ENCODE results near the gene EFS.
"Not testable (repeated sequence)": the region's sequence is repeated elsewhere in the genome, so short reads cannot be mapped to it uniquely, and the experiment has no call there.

The EFS gene, protein sequence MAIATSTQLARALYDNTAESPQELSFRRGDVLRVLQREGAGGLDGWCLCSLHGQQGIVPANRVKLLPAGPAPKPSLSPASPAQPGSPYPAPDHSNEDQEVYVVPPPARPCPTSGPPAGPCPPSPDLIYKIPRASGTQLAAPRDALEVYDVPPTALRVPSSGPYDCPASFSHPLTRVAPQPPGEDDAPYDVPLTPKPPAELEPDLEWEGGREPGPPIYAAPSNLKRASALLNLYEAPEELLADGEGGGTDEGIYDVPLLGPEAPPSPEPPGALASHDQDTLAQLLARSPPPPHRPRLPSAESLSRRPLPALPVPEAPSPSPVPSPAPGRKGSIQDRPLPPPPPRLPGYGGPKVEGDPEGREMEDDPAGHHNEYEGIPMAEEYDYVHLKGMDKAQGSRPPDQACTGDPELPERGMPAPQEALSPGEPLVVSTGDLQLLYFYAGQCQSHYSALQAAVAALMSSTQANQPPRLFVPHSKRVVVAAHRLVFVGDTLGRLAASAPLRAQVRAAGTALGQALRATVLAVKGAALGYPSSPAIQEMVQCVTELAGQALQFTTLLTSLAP

DNA sequence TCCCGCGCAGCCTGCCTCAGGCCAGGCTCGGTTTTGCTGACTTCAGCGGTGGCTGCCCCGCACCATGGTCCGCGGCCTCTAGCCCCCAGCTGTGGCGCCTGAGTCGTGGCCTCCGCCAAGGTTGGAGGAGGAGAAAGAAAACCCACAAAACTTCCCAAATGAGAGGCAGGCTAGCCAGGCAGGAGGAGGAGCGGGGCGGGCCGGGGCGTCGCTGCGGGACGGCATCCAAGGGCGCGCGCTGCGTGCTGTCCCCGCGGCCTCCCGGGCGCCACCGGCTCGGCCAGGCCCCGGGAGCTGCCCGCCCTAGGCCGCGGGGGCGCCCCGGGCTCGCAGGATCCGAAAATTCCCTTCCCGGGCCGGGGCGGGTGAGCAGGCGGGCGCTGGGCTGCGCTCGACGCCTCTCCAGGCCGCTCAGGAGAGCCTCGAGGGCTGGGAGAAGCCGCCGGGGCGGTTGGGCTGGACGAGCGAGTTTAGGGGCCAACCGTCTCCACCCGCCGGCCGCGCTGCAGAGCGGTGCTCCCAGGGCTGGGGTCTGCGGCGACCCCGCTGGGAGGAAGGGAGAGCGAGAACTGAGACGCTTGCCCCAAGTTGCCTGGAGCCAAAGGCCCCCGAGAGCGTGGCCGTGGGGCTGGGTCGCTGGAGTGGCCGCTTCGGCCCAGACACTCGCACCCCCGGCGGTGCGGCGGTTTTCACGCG is at the start of gene EFS:
EFS (minus strand) TSS at position 137 of the 696 bp plus-strand sequence. CDS start 147 bp downstream, outside the sequence.
- no peak for DNase-seq

GRCh38 chr14:23414254-23414653 is 49.3 kb upstream of the EFS start:
- no peak for DNase-seq

GRCh38 chr14:23413681-23414080 is 48.7 kb upstream of the EFS start:
- no peak for DNase-seq

DNA sequence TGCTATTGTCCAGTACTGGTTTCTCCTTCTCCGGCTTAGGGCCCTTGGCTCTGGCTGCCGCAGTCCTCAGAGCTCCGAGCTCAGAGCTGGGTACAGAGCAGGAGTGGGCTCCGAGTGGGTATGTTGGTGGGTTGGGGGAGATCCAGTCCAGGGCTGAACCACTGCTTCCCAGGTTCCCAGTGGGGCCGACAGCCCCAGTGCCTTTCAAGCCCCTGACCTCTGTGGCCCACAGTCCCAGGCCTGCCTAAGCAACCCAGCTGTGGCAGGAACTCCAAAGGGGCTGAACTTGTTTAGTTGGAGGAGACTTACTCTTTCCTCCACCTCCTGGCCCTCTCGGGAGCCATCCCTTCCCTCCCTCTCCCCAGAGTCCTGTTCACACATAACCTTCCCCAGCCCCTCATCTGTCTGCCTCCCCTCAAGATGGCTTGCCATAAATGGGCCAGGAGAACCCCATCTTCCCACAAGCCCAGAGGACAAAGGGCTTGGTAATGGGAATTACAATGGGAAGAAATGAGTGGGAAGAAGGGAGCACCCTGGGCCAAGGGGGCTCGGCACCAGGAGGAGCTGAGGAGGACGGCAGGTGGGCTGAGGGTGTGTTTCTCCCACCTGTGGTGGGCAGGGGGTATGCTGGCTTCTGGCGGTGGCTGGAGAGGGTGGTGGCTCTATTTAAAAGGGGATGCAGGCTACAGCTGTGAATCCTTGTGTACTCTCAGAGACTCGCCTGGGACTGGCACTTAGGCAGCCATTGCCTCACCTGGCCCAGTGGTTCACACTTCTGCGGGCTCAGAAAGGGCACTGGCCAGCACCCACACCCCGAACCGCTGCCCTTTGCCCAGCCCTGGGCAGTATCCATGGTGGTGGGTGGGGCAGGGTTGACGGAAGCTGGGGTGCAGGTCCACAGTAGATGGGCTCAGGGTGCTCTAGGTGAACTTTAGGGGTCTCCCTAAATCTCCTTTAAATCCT is 46.9 kb upstream of the EFS start:
- DNase-seq = no peak

DNA sequence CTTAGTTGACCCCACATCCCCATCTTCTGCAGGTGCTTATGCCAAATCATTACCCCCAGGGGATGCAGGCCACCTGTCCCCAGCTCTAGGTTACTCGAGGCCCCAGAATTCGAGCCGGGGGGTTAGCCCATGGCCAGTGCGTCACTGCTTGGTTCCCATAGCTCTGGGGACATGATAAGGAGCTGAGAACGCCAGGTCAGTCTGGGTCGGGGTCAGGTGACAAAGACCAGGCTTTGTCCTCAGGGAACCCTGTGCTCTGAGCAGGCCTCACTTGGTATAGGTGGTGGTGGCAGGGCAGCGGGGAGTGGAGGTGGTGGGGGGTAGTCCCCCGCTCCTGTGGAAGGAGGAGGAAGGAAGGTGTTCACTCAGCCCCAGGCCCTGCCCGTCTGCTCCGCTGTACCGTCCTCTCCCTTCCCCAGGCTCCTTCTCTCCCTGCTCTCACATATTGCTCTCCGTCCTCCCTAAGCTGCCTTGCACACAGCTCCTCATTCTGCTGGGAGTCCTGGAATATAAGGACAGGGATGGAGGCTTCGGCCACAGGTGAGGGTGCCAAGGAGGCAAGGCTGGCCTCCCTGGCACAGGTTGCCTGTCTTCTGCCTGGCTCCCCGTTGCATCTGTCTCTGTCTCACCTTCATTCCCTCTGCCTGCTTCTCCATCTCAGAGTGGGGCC is 45.1 kb upstream of the EFS start:
- DNase-seq = no peak

DNA sequence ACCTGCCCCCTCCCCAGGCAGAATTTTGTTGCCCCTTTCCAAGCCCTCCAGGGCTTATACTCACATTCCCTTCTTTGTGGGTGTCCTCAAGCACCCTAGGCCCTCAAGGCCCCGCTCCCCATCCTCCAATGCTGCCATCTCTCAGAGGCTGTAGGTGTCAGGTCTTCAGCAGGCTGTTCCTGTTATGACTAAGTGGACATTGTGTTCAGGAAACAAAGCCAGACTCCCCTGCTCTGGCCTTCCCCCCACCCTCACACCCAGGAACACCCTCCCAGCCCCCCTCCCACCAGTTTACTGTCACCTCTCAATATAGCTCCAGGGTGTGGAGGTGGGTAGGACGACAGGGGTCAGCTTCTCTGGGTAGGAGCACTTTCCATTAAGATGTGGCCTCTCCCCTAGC is 44.5 kb upstream of the EFS start:
- no peak for DNase-seq

DNA sequence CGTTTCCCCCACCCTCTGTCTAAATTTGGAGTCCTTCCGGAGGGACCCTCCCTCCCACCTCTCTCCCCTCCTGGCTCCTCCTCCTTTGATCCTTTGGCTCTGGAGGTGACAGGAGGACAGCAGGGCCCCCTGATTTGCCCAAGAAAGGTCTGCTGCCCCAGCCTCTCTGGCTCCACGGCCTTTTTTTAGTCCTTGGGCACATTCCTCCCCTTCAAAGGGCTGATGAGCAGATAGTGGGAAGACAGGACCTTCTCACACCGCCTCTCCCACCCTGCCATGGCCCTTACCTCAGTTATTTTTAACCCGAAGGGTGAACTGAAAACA is 43.3 kb upstream of the EFS start:
- DNase-seq = no peak

- DNase-seq = no peak
Observed at GRCh38 chr14:23407516-23408306, 42.7 kb upstream of the EFS start, which contains the start of gene MYH6. Gene MYH6, minus strand, starts transcription at chr14:23408273. Its CDS starts 1,050 bp downstream, at chr14:23407223.

GRCh38 chr14:23406725-23407355 is 41.9 kb upstream of the EFS start:
- no peak for DNase-seq

DNA sequence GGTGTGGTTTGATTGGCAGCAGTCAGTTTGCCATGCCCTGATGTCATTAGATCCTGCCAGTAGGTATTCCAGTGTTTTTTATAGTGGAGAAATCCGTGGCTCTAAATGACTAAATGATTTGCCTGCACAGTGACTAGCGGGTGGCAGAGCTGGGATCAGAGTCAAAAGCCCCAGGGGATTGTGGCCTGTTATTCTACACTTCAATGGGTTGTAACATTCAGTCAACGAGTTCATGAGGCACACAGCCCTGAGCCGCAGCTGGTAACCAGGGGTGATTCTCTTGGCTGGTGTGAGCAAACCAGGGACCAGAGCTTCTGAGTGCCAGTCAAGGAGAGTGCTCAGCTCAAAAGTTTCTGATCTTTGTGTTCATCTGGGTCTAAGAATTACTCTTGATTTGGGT is 41.3 kb upstream of the EFS start:
- no peak for DNase-seq

DNA sequence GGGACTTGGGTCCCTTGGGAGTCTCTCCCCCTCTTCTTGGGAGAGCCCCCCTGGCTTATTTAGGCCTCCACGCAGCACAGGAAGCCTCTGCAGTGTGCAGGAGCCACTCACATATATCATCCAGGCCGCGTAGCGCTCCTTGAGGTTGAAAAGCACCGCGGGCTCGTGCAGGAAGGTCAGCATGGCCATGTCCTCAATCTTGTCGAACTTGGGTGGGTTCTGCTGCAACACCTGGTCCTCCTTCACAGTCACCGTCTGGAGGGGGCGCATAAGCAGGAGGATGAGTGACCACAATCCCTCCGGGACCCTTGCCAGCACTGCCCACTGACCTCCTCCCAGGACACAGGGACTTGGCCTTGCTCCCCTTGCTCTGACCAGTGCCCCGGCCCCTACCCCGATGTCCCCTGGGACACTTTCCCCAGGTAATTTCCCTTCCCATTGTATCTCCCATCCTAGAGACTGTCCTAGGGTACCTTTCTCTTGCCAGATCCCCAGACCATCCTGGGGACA is 40.6 kb upstream of the EFS start:
- DNase-seq = no peak

DNA sequence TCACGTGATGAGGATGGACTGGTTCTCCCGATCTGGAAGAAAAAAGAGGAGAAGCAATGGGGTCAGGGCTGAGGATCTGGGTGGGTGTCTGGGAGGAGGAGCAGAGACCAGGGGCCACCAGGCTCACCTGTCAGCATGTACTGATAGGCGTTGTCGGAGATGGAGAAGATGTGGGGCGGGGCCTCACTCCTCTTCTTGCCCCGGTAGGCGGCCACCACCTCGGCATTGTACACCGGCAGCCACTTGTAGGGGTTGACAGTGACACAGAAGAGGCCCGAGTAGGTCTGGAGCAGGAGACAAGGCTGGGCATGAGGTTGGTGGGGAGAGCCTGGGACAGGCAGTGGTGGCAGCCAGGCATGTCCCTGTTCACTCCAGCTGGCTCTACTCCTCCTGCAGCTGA is 40.1 kb upstream of the EFS start:
- DNase-seq = no peak

DNA sequence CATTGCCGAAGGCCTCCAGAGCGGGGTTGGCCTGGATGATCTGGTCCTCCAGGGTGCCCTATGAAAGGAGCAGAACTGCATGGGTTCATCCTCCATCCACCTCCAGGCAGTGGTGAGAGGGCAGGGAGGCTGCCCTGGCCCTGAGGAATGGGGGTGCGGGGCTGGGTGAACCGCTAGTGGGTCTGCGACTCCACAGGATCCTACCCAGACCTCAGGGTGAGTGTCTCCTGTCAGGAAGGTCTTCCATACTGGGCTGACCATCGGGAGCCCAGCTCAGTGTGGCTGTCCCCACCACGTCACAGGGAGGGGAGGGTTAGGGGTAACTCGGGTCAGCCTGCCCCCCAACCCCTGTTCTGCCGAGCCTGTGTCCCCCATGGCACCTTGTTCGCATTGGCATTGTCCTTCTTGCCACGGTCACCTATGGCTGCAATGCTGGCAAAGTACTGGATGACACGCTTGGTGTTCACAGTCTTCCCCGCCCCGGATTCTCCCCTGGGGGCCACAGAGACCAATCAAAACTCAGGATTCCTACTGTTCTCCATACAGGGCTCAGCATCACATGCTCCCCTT is 39.4 kb upstream of the EFS start:
- no peak for DNase-seq

GRCh38 chr14:23403908-23404307 is 38.9 kb upstream of the EFS start:
- DNase-seq = no peak

GRCh38 chr14:23403139-23403438 is 38.1 kb upstream of the EFS start:
- no peak for DNase-seq

GRCh38 chr14:23402296-23403138 is 37.5 kb upstream of the EFS start:
- no peak for DNase-seq

GRCh38 chr14:23401291-23401690 is 36.3 kb upstream of the EFS start:
- no peak for DNase-seq

- not testable (repeated sequence) for DNase-seq
Observed at GRCh38 chr14:23400496-23401149, 35.7 kb upstream of the EFS start.

GRCh38 chr14:23399591-23399990 is 34.6 kb upstream of the EFS start:
- no peak for DNase-seq

All from CD4-positive, alpha-beta T cell treated with Interleukin-10 for 1 hour (primary cell).